CD4-positive, alpha-beta T cell treated with Interleukin-6 at 100 ng/mL for 8 hours (primary cell): ENCODE measurements around the gene ALKBH3.

Experiments
- DNase-seq: peaks from one replicate; pipeline ENCODE4 v3.0.0-alpha.2; 2020; ENCODE audit warnings: mixed read lengths, low spot score

ALKBH3 gene

GRCh38 chr11:43922744-43923405 lies 42.2 kb downstream of the ALKBH3 start:
- no peak for DNase-seq

GRCh38 chr11:43923406-43924111 lies 42.9 kb downstream of the ALKBH3 start:
- no peak for DNase-seq

- DNase-seq: no peak
Observed at GRCh38 chr11:43924112-43924855, 43.7 kb downstream of the ALKBH3 start.

GRCh38 chr11:43925063-43925931 lies 44.7 kb downstream of the ALKBH3 start:
- DNase-seq: no peak

GRCh38 chr11:43925932-43926505 lies 45.4 kb downstream of the ALKBH3 start:
- DNase-seq: no peak

- no peak for DNase-seq
Observed at GRCh38 chr11:43927070-43927469, 46.4 kb downstream of the ALKBH3 start.

- no peak for DNase-seq
Observed at GRCh38 chr11:43927925-43928707, 47.5 kb downstream of the ALKBH3 start.

GRCh38 chr11:43928721-43929120 lies 48.1 kb downstream of the ALKBH3 start:
- DNase-seq: no peak

GRCh38 chr11:43930868-43931716 lies 50.5 kb downstream of the ALKBH3 start:
- DNase-seq: no peak

- DNase-seq: no peak
Observed at GRCh38 chr11:43931717-43932039, 51.0 kb downstream of the ALKBH3 start.

- DNase-seq: no peak
Observed at GRCh38 chr11:43933226-43933607, 52.6 kb downstream of the ALKBH3 start.

- no peak for DNase-seq
Observed at GRCh38 chr11:43933608-43934551, 53.2 kb downstream of the ALKBH3 start.

GRCh38 chr11:43934601-43935423 lies 54.2 kb downstream of the ALKBH3 start:
- no peak for DNase-seq

GRCh38 chr11:43935424-43935979 lies 54.9 kb downstream of the ALKBH3 start:
- no peak for DNase-seq

- DNase-seq: no peak
Observed at GRCh38 chr11:43936076-43936475, 55.4 kb downstream of the ALKBH3 start.

GRCh38 chr11:43937434-43938411 lies 57.1 kb downstream of the ALKBH3 start:
- DNase-seq: no peak
